ENCODE data around the gene PODXL.

- TF ChIP-seq GATA2 (IDR thresholded peaks at IDR 0.05; ENCODE audit: low read depth, low read length) (no peak), GATA3 (IDR thresholded peaks at IDR 0.05; ENCODE audit: low read depth, low read length) (no peak)
Observed at GRCh38 chr7:131595699-131596098, 39.3 kb upstream of the PODXL start.
